Suprapubic skin (tissue), 4 donors: ENCODE measurements around the gene POLR2M.

Experiments
- CTCF ChIP-seq, 2 donors: fragments of 200-600 bp in 1 of 2; fragments of 450-650 bp in 1 of 2; sonication (generic) in 1 of 2; IDR thresholded peaks; one replicate each; pipeline ENCODE4 v1.5.1; 2016 to 2019; ENCODE audit warnings: antibody characterized with exemption in 2 of 2, mild to moderate bottlenecking in 1 of 2, moderate library complexity in 1 of 2
- POLR2A ChIP-seq, 2 donors: fragments of 450-650 bp; IDR thresholded peaks; one replicate each; pipeline ENCODE4 v1.6.1; 2017; ENCODE audit warnings: antibody characterized with exemption in 2 of 2, mild to moderate bottlenecking in 2 of 2, moderate library complexity in 2 of 2
- POLR2AphosphoS5 ChIP-seq, 3 donors: sonication (generic); formaldehyde crosslinking; IDR thresholded peaks; one replicate each; pipeline ENCODE4 v1.6.1; 2017; ENCODE audit warnings: antibody characterized with exemption in 3 of 3

- TF ChIP-seq POLR2AphosphoS5 (IDR thresholded peaks at IDR 0.05) (no peak), CTCF (IDR thresholded peaks at IDR 0.05) (no peak), POLR2A (IDR thresholded peaks at IDR 0.05) (no peak)
Measured at GRCh38 chr15:57663262-57663661, 43.3 kb upstream of the POLR2M start.
